NCI-H1694 (cell line): ENCODE results near the gene SHANK2.

Experiments
- DNase-seq: peaks from one replicate; lab custom pipeline; 2025; lab: John Stamatoyannopoulos, UW

The SHANK2 gene

GRCh38 chr11:71202598-71202944, 49.8 kb downstream of the SHANK2 start:
- DNase-seq: no peak
